Stimulated activated CD8-positive, alpha-beta memory T cell treated with anti-CD3 and anti-CD28 coated beads, Interleukin-7, amount 100 ng/mL, for 24 hours (primary cell): Measurements from ENCODE around the gene CDC42SE2.
"Not testable (repeated sequence)": the region's sequence is repeated elsewhere in the genome, so short reads cannot be mapped to it uniquely, and the experiment has no call there.

Experiments
- DNase-seq: peaks from one replicate; pipeline ENCODE4 v3.0.0-alpha.2; 2020; ENCODE audit warnings: low read depth

CDC42SE2 gene

DNA sequence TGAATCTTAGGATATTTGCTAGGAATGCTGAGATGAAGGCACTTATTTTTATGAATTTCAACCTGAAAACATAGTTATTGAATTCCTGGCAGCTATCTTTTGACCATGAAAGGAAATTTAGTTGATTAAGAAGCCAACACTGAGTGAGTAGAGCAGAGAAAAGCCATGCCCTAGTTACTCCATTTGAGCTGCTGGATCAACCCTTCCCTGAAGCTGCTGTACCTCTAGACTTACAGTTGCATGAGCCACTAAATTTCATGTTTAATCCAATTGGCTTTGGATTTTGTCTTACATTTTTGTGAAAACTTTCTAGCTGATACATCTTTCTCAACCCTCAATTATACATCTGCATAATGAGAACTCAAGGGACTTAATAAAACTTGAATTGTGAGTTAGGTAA, 54.6 kb downstream of the CDC42SE2 start:
- DNase-seq: no peak

- DNase-seq: no peak
Measured at GRCh38 chr5:131321066-131321465, 57.2 kb downstream of the CDC42SE2 start.

GRCh38 chr5:131322926-131323325, 59.1 kb downstream of the CDC42SE2 start:
- DNase-seq: no peak

GRCh38 chr5:131323378-131323777, 59.5 kb downstream of the CDC42SE2 start:
- no peak for DNase-seq

- DNase-seq: no peak
Measured at GRCh38 chr5:131324303-131324702, 60.5 kb downstream of the CDC42SE2 start.

GRCh38 chr5:131328536-131329285, 64.9 kb downstream of the CDC42SE2 start:
- no peak for DNase-seq

DNA sequence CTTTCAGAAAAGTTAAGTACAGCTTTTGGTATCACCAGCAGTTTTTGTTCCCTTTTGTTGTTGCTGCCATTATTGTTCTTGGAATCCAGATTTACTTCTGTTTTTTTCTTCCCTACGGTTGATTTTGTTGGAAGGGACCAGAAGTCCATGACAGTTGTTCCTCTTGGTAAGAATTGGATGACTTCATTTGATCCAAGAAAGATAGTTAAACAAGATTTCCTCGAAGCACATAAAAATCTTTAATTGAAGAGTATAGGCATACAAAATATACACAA, 65.4 kb downstream of the CDC42SE2 start:
- DNase-seq: no peak

DNA sequence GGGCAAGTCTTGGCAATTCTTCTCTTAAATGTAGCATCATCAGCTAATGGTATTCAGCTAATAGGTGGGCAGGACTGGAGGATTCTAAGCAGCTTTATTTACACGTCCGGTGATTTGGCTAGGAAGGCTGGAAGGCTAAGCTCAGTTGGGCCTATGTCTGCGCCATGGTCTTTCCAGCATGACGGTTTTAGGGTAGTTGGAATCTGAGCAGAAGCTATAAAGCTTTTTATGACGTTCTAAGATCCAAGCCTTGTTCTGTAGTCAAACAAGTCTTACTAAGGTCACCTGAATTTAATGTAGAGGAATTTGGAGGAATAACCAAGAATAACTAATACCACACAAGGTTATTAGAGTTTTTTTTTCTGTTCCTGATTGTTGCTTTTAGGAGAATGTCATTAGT, 66.2 kb downstream of the CDC42SE2 start:
- DNase-seq: no peak

GRCh38 chr5:131335756-131336155, 71.9 kb downstream of the CDC42SE2 start:
- DNase-seq: not testable (repeated sequence)

GRCh38 chr5:131336801-131337200, 72.9 kb downstream of the CDC42SE2 start:
- not testable (repeated sequence) for DNase-seq

DNA sequence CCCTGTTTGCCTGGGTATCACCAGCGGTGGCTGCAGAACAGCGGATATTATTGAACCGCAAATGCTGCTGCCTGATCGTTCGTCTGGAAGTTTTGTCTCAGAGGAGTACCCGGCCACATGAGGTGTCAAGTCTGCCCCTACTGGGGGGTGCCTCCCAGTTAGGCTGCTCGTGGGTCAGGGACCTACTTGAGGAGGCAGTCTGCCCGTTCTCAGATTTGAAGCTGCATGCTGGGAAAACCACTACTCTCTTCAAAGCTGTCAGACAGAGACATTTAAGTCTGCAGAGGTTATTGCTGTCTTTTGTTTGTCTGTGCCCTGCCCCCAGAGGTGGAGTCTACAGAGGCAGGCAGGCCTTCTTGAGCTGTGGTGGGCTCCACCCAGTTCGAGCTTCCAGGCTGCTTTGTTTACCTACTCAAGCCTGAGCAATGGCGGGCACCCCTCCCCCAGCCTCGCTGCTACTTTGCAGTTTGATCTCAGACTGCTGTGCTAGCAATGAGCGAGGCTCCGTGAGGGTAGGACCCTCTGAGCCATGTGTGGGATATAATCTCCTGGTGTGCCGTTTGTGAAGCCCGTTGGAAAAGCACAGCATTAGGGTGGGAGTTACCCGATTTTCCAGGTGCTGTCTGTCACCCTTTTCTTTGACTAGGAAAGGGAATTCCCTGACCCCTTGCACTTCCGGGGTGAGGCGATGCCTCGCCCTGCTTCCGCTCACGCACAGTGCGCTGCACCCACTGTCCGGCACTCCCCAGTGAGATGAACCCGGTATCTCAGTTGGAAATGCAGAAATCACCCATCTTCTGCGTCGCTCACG, 73.6 kb downstream of the CDC42SE2 start:
- not testable (repeated sequence) for DNase-seq

DNA sequence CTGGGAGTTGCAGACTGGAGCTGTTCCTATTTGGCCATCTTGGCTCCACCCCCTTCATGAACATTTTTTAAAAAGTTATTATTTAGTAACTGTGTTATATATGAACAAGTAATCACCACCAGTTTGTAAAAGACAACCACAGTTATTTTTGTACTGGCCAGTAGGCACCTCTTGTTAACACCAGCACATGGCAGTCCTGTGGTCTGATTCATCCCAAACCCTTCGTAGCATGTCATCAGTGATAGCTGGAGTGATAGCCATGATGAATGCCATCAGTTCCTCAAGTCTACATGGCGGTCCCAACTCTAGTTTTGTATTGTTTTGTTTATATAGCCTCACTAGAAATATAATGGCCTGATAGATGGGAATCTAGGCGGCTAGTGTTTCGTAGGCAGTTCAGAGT, 74.2 kb downstream of the CDC42SE2 start:
- no peak for DNase-seq

GRCh38 chr5:131344288-131344687, 80.4 kb downstream of the CDC42SE2 start:
- not testable (repeated sequence) for DNase-seq

GRCh38 chr5:131346204-131346603, 82.4 kb downstream of the CDC42SE2 start:
- DNase-seq: not testable (repeated sequence)

DNA sequence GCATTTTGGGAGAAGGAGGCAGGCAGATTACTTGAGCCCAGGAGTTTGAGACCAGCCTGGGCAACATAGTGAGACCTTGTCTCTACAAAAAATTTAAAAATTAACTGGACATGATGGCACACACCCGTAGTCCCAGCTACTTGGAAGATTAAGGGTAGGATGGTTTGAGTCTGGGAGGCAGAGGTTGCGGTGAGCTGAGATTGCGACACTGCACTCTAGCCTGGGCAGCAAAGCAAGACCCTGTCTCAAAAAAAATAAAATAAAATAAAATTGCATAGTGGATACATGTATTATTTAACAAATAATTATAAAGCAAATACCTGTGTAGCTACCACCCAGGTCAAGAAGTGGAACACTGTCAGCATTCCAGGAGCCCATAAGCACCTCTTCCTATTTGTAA, 90.1 kb downstream of the CDC42SE2 start:
- DNase-seq: no peak

DNA sequence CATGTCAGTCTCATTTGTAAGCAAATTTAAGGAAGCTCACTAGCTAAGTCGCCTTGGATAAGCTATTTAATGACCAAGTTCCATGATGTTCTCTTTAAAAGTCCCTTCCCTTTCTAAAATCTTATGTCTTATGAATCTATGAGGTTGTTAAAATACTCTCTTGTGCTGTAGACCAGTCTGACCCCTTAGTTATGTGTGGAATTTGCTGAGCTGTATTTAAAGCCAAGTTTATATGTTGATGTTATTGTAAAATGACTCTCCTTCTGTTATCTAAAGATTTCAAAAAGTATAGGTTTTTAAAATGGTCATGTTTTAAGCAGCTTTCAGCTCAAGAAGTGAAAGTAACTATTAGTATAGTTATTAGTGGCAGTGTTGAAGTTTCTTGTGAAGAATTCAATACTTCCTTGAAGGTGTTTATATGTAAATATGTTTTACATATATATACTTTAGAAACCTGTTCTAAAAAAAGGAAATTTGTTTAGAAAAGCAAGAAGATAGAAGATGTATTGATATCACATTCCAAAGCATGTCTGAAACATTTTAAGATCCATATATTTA, 92.2 kb downstream of the CDC42SE2 start:
- DNase-seq: no peak

GRCh38 chr5:131356619-131357018, 92.8 kb downstream of the CDC42SE2 start:
- DNase-seq: no peak

DNA sequence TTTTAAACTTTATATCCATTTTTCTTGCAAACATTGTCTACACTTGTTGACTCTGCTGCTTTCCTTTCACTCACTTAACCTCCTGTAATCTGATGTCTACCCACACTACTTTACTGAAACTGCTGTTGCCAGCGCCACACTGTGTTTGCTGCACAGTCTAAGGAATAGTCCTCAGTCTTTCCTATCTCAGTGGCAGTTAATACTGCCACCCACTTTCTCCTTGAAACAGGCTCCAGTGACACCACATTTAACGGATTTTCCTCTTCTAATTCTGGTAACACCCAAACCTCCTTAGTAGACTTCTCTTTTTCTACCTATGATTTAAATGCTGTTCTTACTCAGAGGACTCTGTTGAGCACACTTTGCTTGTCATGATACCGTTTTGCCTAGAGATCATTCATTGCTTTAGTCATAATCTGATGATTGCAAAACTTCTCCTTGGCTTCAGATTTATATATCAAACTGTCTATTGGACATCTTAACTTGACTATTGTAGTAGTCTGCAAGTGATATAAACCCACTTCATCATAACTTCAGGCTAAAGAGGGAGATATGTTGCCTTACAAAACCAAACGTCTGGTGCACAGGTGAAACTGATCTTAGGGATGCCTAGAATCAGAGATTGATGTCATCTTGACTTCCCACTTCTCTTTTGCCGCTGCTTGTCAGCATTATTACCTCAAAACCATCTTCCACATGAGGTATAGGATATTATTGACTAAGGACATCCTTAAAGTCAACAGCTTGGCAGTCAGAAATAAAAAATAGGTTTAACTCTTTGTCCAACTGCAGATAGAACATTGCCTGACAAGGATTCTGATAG, 94.1 kb downstream of the CDC42SE2 start:
- DNase-seq: no peak

GRCh38 chr5:131361677-131362315, 97.9 kb downstream of the CDC42SE2 start:
- DNase-seq: no peak

DNA sequence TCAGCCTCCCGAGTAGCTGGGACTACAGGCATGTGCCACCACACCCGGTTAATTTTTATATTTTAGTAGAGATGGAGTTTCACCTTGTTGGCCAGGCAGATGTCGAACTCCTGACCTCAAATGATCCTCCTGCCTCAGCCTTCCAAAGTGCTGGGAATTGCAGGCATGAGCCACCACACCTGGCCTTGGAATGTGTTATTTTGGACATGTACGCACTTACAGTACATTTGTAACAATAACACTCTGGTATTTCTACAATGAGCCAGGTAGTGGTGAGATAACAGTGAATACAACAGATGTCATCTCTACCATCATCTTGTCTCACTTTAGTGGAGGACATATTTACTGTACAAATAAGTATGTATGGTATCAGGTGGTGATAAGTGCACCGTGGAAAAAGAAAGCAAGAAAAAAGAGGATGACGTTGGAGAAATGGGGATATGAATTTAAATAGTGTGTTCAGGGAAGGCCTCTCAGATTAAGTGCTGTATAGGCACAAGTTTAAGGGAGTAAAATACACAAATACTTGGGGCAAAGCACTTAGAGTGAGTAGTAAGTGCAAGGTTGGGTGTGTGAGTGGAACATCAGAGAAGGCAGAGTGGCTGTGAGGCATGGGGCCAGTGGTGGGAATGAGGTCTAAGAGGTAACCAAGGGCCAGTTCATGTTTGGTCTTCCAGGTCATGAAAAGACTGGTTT, 100.1 kb downstream of the CDC42SE2 start:
- DNase-seq: no peak

DNA sequence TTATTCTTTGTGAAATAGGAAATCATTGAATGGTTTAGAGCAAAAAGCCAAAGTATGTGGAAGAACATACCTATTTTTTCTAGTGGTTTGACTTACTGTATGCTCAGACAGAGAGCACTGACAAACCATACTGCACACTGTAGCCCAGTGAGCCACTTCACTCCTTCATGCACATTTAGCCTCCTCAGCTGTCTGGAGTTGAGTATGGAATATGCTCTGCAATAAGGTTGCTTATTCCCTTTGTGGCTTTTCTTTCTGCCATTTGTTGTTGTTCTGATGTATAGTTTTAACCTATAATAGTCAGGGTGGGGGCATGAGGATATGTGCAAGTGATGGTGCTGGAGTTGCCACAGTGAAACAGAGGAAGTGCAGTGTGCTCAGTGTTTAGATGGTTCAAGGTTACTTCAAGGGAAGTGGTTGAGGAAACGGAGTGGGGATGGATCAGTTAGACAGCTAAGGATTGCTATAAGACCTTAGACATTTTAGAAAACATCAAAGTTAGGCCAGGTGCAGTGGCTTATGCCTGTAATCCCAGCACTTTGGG, 100.7 kb downstream of the CDC42SE2 start:
- no peak for DNase-seq
